GM21737 (cell line): ENCODE results near the gene PCDHGA2.
"Not testable (repeated sequence)": the region's sequence is repeated elsewhere in the genome, so short reads cannot be mapped to it uniquely, and the experiment has no call there.

Experiments
- ATAC-seq: cut with Tn5 transposase; IDR thresholded peaks from one replicate; pipeline ENCODE4 v1.9.1; 2021; ENCODE audit warnings: mild to moderate bottlenecking, moderate library complexity; ENCODE audit not compliant: unreplicated experiment

PCDHGA2 gene

GRCh38 chr5:141382469-141383294 is 44.1 kb downstream of the PCDHGA2 start, which contains the start of gene PCDHGA7:
Gene PCDHGA7, plus strand, starts transcription at chr5:141382742. Its CDS starts 158 bp downstream, at chr5:141382900.
- ATAC-seq = no peak

GRCh38 chr5:141383345-141383744 is 44.8 kb downstream of the PCDHGA2 start:
- no peak for ATAC-seq

DNA sequence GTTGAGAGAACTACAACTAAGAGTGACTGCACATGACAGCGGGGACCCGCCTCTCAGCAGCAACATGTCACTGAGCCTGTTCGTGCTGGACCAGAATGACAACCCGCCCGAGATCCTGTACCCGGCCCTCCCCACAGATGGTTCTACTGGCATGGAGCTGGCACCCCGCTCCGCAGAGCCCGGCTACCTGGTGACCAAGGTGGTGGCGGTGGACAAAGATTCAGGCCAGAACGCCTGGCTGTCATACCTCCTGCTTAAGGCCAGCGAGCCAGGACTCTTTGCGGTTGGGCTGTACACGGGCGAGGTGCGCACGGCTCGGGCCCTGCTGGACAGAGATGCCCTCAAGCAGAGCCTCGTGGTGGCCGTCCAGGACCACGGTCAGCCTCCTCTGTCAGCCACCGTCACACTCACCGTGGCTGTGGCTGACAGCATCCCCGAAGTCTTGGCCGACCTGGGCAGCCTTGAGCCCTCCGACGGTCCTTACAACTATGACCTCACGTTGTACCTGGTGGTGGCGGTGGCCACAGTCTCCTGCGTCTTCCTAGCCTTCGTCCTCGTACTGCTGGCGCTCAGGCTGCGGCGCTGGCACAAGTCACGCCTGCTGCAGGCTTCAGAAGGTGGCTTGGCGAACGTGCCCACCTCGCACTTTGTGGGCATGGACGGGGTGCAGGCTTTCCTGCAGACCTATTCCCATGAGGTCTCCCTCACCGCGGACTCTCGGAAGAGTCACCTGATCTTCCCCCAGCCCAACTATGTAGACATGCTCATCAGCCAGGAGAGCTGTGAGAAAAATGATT is 46.1 kb downstream of the PCDHGA2 start:
- ATAC-seq = no peak

DNA sequence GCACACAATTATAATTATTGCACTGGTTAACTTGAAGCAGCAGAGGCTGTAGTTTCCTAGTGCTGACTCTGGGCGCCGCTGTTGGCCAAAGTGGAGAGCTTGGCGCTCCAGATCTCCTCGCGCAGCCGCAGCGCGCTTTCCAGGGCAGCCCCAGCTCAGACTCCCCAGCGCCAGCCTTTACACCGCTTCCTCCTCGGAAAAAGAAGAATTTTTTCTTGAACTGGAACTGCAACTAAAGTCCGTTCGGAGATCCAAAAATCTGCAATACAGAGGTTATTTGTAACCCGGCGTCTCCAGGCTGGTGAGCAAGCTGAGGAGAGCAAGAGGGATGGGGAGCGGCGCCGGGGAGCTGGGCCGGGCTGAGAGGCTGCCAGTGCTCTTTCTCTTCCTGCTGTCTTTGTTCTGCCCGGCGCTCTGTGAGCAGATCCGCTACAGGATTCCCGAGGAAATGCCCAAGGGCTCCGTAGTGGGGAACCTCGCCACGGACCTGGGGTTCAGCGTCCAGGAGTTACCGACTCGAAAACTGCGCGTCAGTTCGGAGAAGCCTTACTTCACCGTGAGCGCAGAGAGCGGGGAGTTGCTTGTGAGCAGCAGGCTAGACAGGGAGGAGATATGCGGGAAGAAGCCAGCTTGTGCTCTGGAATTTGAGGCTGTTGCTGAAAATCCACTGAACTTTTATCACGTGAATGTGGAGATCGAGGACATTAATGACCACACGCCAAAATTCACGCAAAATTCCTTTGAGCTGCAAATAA is 49.2 kb downstream of the PCDHGA2 start, which contains the start of gene PCDHGB4:
Gene PCDHGB4 (plus strand): TSS at position 142 of the 755 bp plus-strand sequence. CDS start 187 bp downstream, at position 329.
- ATAC-seq = not testable (repeated sequence)

- no peak for ATAC-seq
Measured at GRCh38 chr5:141388661-141389060, 50.1 kb downstream of the PCDHGA2 start.

GRCh38 chr5:141389153-141390042 is 50.8 kb downstream of the PCDHGA2 start:
- ATAC-seq = no peak

DNA sequence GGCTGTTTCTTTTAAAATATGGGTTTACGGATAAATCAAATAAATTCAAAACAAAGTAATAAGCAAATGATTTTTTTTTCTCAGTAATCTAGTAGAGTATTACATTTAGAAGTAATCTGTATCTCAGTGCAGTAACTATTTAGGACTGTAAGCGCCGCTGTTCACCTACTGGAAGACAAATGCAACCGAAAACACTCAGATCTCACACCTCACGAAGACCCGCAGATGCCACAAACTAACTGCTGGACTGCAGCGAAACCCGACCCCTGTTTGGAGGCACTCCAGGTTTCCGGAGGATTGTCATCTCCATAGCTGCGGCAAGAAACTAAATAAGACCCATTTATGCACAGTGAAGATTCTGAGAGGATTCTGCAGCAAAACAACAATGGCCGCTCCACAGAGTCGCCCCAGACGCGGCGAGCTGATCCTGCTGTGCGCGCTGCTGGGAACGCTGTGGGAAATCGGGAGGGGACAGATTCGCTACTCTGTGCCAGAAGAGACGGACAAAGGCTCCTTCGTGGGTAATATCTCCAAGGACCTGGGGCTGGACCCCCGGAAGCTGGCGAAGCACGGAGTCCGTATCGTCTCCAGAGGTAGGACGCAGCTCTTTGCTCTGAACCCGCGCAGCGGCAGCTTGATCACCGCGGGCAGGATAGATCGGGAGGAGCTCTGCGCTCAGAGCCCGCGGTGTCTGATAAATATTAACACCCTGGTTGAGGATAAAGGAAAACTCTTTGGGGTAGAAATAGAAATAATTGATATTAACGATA is 54.1 kb downstream of the PCDHGA2 start, which contains the start of gene PCDHGA8:
Gene PCDHGA8 (plus strand): TSS at position 205 of the 770 bp plus-strand sequence. CDS start 181 bp downstream, at position 386.
- no peak for ATAC-seq
